HG02870 (cell line): Measurements from ENCODE around the gene ARHGAP15.

Experiments used
- ATAC-seq: cut with Tn5 transposase; IDR thresholded peaks from one replicate; pipeline ENCODE4 v1.9.1; 2021; ENCODE audit warnings: mild to moderate bottlenecking, moderate library complexity; ENCODE audit not compliant: unreplicated experiment

The ARHGAP15 gene

GRCh38 chr2:143553261-143553660 lies 424.0 kb downstream of the ARHGAP15 start:
- ATAC-seq = peak; percentile 96

- ATAC-seq = no peak
Measured at GRCh38 chr2:143558665-143559064, 429.4 kb downstream of the ARHGAP15 start.

GRCh38 chr2:143559147-143559546 lies 429.9 kb downstream of the ARHGAP15 start:
- no peak for ATAC-seq

DNA sequence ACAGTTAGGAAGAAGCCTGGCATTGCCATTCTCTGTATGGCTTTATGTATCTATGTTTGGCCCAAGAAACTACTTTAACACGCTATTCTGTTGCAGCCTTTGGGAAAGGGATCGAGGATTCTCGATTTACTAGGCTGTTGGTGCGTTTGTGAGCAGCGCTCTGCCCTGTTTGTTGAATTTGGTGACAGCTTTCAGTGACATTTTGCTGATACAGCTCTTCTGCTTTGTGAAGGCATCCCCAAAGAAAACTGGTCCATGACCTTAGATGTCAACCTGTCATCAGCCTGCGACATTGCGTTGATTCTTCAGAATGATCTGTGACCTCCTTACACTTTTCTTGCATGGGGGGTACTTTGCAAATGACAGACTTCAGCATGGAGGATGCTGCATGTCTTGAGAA lies 431.5 kb downstream of the ARHGAP15 start:
- ATAC-seq = no peak

DNA sequence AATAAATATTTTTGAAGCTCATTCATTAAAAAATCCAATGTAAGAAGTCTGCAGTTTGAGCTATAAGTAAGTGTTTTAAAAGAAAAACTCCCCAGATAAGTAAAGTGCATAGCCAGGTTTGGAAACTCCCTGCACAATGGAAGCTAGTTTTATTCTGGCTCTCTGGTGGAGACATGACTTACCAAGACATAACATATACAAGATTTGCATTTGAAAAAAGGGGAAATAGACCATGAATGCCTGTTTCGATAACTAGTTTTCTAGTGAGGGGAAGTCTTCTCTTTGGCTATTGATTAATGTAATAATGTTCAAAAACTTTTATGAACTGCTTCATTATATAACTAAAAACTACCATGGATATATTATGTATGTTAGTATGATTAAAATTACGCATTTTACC lies 435.2 kb downstream of the ARHGAP15 start:
- peak; percentile 91 for ATAC-seq

DNA sequence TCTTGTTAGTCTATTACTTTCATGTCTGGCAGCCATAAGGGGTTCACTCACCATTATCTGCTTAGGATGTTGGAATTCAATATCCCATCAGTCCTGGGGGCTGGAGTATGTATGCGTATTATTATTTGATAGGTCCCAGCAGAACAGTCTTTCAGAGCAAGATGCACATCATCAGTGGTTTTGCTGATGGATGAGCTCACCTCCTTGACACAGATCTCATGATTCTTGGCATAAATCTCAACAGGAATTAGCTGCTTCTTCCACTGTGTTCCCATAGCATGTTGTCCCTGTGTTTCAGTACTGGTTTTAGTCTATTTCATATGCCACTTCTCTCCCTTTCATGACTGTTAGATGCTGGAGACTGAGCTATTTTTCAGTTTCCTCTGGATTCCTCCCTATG lies 442.5 kb downstream of the ARHGAP15 start:
- ATAC-seq = no peak

GRCh38 chr2:143572421-143572820 lies 443.2 kb downstream of the ARHGAP15 start:
- no peak for ATAC-seq

DNA sequence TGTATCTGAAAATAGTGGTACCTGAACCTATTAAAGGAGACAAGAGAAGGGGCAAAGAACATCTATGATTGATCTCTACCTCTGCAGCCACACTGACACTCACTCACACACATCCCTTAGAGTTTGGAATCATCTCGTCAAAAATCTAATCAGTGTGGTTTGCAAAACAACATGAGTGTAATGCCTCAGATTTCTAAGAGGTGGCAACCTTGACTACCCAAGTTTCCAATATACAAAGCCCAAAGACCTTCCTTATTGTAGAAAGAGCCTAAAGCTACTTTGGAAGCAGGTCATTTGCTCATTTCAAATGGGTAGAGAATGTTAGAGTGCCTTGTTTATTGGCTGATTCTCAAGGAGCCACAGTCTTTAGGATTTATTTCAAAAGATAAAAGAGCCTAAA lies 444.9 kb downstream of the ARHGAP15 start:
- no peak for ATAC-seq

GRCh38 chr2:143575340-143575739 lies 446.1 kb downstream of the ARHGAP15 start:
- ATAC-seq = no peak

GRCh38 chr2:143577489-143577888 lies 448.3 kb downstream of the ARHGAP15 start:
- no peak for ATAC-seq

DNA sequence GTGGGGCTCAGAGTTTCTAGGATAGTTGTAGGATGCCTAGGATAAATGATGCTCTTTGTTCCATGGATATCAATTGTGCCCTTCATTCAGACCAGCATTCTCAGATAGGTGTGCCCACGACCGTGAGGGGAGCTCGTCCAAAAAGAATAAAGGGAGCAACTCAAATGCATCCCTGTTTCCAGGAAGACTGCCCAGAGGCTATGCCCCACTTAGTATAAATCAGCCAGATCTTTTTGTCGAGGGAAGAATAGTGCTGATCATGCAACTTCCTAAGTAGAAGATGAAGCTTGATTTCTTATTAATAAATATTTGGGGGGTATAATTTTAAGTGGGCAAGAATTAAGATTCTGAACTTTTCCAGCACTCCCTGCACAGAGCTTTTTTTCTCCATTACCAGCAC lies 450.2 kb downstream of the ARHGAP15 start:
- no peak for ATAC-seq

GRCh38 chr2:143581134-143581533 lies 451.9 kb downstream of the ARHGAP15 start:
- no peak for ATAC-seq

DNA sequence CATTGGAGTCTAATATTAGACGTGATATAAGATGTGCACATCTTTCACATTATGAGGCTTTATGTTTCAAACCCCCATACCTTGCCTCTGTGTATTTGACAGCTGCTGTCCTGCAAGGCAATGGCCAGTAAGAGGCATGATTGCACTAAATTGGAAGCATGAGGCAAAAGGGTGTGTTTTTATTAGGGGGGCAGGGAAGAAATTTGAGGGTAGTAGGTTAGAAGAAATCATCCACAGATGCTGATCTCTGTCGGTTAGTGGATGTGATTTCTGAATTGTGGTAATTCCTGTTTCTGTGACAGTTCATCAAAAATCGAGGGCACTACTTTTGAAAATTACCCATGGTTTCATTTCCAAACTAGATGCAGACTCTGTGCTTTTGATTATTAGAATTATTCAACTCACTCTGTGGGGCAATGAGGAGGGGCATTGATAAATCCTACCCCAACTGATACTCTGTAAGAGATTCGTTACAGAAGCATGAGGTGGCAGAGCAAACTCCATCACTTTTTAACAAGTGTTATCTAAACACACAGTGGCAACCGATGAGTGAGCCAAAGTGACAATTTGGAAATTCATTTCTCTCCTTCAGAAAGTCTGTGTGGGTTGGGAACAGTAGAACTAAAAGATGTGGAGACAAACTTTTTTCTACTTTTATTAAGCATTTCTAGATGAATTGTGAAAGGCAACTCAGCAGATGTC lies 453.0 kb downstream of the ARHGAP15 start:
- no peak for ATAC-seq

DNA sequence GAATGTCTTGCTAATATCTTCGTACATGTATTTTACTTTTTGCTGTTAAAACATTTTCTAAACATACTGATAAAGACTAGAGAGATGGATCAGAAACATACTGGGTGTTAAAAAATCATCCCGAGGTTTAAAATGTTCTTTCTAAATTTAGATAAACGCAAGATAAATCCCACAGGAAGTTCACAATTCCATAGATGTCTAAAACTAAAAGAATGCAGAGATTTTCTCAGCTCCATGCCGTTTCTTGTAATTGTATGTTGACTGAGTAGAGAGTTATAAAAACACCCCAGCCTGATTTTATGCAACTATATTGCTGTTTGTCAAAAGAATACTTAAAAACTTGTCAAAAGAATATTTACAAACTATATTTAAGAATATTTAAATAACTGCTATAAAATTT lies 455.7 kb downstream of the ARHGAP15 start:
- ATAC-seq = no peak

DNA sequence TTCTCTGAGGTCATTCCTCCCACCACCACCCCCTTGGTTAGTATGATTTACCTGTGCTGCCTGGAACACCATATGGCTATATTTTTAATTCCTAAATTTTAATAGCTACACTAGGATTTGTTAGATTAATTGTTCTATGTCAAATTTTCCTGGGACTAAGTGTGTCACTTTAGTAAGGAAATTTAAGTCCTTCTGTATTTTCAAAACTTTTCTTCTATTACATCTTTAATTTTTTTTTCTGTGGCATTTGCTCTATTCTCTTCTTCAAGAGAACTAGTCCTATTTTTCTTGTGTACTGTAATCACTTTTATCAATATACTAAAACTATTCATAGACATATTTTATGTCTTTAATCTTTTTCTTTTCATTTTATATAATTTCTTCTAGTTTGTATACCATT lies 456.9 kb downstream of the ARHGAP15 start:
- ATAC-seq = no peak

- ATAC-seq = no peak
Measured at GRCh38 chr2:143588746-143589145, 459.5 kb downstream of the ARHGAP15 start.

- ATAC-seq = no peak
Measured at GRCh38 chr2:143594161-143594560, 464.9 kb downstream of the ARHGAP15 start.

DNA sequence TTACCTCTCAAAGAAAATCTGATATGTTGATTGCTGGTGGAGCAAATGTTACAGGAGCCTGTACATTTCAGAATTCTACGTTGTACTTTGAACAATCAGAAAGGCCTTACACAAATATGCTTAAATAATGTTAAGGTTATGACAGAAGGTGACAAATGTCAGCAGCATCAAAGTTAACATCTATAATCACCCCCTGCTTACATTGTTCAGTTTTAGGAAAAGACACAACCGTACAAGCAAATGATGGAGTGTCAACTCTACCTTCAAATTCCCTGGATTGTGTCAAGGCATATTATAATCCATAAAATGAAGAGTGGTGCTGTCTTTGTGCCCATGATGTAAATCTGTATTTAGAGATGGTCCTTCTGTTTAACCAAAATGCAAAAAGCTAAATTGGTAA lies 465.5 kb downstream of the ARHGAP15 start:
- no peak for ATAC-seq

- no peak for ATAC-seq
Measured at GRCh38 chr2:143600116-143600515, 470.9 kb downstream of the ARHGAP15 start.

DNA sequence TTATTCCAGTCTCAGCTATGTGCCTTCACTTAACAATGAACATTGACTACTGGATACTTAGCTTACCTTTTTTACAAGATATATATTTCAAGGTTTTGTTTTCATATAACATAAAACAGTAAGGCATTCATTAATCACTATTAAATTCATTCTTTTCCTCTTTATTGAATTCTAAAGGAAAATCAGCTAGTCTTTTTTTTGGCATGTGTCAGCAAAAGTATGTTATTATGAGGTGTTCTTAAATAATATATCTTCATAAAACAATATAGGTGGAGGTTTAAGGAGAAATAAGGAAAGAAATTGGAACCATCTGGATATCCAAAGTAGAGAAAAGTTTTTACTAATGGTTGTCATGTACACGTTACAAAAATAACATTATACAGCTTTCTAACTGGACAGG lies 472.6 kb downstream of the ARHGAP15 start:
- no peak for ATAC-seq

GRCh38 chr2:143603035-143603655 lies 473.9 kb downstream of the ARHGAP15 start:
- ATAC-seq = no peak

GRCh38 chr2:143603846-143604565 lies 474.8 kb downstream of the ARHGAP15 start:
- no peak for ATAC-seq
